Measurements from ENCODE around the gene ZDHHC8.

The ZDHHC8 gene

GRCh38 chr22:20099099-20099711 lies 32.4 kb upstream of the ZDHHC8 start:
- DNase-seq, result no peak

- no peak for DNase-seq
Measured at GRCh38 chr22:20101638-20102037, 30.0 kb upstream of the ZDHHC8 start.

GRCh38 chr22:20102203-20102780 lies 29.3 kb upstream of the ZDHHC8 start:
- DNase-seq, result no peak

GRCh38 chr22:20105456-20106204 lies 26.0 kb upstream of the ZDHHC8 start:
- DNase-seq, result no peak

- no peak for DNase-seq
Measured at GRCh38 chr22:20106205-20106848, 25.3 kb upstream of the ZDHHC8 start.

GRCh38 chr22:20106849-20107237 lies 24.8 kb upstream of the ZDHHC8 start:
- DNase-seq, result no peak

- no peak for DNase-seq
Measured at GRCh38 chr22:20107471-20107901, 24.1 kb upstream of the ZDHHC8 start.

- DNase-seq, result no peak
Measured at GRCh38 chr22:20107951-20108756, 23.4 kb upstream of the ZDHHC8 start.

- DNase-seq, result no peak
Measured at GRCh38 chr22:20108757-20109230, 22.8 kb upstream of the ZDHHC8 start.

- no peak for DNase-seq
Measured at GRCh38 chr22:20109411-20110358, 21.9 kb upstream of the ZDHHC8 start.

GRCh38 chr22:20110359-20110985 lies 21.1 kb upstream of the ZDHHC8 start:
- no peak for DNase-seq

- no peak for DNase-seq
Measured at GRCh38 chr22:20111045-20111688, 20.4 kb upstream of the ZDHHC8 start.

GRCh38 chr22:20111689-20112622 lies 19.6 kb upstream of the ZDHHC8 start:
- DNase-seq, result no peak

GRCh38 chr22:20112623-20113511 lies 18.7 kb upstream of the ZDHHC8 start:
- no peak for DNase-seq

- DNase-seq, result no peak
Measured at GRCh38 chr22:20113551-20114310, 17.9 kb upstream of the ZDHHC8 start.

GRCh38 chr22:20114506-20115475 lies 16.8 kb upstream of the ZDHHC8 start:
- DNase-seq, result no peak

All from DMS153 (cell line).